GM18870 (cell line): ENCODE data around the gene PPP1R3D.
"Not testable (repeated sequence)": the region's sequence is repeated elsewhere in the genome, so short reads cannot be mapped to it uniquely, and the experiment has no call there.

Source experiments
- ATAC-seq: cut with Tn5 transposase; IDR thresholded peaks from one replicate; pipeline ENCODE4 v1.9.1; 2021; ENCODE audit warnings: moderate library complexity; ENCODE audit not compliant: unreplicated experiment

Gene PPP1R3D, protein sequence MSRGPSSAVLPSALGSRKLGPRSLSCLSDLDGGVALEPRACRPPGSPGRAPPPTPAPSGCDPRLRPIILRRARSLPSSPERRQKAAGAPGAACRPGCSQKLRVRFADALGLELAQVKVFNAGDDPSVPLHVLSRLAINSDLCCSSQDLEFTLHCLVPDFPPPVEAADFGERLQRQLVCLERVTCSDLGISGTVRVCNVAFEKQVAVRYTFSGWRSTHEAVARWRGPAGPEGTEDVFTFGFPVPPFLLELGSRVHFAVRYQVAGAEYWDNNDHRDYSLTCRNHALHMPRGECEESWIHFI

DNA sequence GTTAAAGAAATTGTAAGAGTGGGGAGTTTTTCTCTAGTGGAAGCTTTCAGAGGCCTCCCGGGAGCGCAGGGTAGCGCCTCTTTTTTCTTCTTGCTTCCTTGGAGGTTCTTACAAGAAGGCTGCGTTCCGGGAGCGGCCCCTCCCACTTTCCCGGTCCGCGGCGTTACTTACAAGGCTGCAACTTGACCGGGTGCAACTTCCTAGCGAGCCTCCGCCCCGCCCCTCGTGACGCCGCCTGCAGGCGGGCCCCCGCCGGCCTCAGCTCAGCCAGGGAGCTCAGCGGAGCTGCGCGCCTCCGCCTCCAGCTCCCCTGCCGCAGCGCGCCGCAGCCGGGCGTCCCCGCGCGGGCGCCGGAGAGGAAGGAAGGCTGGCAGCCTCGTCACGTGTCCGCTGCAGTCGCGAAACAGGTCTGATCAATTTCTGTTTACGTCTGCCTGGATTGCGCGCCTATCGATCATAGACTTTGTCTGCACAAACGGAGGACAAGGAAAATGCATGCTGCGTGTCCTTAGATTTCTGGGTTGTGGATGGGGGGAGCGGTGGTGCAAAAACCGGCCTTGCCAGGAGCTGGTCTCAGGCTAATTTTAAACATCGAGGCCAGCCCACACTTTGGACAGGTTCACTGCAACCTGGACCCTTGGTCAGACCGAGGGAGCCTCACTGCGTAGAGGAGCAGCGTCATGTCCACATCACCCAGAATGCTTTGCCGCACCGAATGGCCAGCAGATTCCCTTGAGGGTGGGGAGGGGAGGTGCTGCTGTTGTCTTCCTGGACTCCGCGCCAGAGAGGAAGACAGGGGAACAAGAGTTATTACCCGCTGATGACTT, at the start of gene PPP1R3D, which contains the start of gene FAM217B:
PPP1R3D (minus strand) TSS at position 177 of the 827 bp plus-strand sequence. CDS start 374 bp downstream, outside the sequence.
FAM217B (plus strand) TSS at position 261 of the 827 bp plus-strand sequence. CDS start 3,555 bp downstream, outside the sequence.
- ATAC-seq = peak; percentile 84

DNA sequence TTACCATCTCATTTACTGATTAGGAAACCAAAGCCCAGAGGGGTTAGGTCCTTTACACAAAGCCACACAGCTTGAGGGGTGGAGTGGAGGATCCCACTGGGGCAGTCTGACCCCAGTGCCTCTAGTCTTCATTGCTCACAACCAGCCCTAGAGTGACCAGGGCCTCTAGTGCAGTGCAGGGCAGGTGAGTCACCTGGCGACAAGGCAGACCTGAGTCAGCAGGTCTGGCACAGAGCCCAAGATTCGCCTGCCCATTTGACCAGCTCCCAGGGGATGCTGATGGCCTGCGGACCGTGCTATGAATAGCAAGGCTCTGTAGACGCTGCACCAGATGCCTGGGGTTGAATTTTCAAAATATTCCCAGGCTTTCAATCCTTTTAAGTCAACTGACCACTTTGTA, 48.0 kb upstream of the PPP1R3D start:
- ATAC-seq = no peak

DNA sequence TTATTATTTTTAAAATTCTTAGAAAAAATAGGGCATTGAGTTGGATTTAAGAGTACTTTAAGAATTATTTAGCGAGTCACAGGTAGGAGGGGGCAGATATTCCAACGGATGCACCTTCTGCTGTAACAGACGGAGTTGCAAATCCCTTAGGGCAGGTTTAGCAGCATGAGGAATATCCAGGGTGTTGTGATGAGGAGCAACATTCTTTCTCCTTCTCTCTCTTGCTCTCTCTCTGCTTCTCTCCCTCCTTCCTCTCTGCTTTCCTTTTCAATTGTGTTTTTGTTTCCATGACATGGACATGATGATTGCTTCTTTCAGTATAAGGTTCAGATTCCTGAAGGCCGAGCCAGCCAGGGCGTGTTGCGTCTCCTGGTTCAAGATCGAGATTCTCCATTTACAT, 47.0 kb upstream of the PPP1R3D start:
- ATAC-seq = no peak

DNA sequence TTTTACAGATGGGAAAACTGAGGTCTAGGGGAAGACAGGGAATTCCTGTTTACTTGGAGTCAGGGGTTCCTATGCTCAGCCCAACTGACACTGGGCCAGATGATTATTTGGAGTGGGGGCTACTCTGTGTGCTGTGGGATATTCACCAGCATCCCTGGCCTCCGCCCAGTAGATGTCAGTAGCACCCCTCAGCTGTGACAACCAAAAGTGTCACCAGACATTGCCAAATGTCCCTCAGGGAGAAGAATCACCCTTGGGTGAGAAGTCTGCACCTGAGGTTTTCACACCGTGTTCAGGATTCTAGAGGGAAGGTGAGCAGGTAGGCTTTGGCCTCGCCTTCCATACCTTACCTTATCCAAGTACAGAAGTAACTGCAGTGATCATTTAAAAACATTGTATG, 45.8 kb upstream of the PPP1R3D start:
- no peak for ATAC-seq

DNA sequence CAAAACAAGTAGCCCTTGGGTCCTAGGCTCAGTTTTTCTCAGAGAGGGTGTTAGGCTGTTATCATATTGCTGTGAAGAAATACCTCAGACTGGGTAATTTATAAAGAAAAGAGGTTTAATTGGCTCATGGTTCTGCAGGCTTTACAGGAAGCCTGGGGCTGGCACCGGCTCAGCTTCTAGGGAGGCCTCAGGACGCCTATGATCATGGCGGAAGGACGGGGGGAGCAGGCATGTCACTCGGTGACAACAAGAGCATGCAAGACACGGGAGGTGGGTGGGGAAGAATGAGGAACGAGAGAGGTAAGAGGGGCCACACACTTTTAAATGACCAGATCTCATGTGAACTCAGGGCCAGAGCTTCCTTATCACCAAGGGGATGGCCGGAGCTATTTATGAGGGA, 45.1 kb upstream of the PPP1R3D start:
- no peak for ATAC-seq

DNA sequence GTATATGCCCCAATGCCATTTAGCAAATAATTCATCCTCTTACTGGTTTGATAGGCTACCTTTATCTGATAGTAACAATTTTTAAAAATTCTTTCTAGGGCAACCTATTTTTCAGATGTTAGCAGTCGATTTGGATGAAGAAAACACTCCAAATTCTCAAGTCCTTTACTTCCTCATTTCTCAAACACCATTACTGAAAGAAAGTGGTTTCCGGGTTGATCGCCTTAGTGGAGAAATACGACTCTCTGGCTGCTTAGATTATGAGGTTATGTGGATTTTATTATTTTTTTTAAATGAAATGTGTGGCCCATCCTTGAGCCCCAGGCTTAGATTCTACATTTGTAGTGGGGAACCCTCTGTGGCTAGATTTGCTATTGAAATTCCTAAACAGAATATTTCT, 44.4 kb upstream of the PPP1R3D start:
- ATAC-seq = no peak

DNA sequence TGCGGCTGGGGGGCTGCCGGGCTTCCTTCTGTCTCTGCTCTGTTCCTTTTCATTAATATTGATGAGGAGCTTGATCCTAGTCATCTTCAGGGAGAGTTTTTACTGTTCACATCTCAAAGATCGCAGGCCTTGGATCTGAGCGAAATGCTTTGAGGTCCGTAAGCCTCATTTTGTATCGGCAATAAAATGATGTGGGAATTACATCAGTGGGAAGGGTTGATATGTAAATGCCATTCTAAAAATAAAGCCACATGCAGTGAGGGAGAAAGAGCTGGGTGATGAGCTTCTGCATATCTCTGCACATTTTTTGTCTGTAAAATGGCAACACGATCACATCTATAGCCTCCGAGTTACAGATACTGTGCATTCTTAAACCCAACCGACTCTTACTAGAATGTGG, 43.0 kb upstream of the PPP1R3D start:
- ATAC-seq = no peak

DNA sequence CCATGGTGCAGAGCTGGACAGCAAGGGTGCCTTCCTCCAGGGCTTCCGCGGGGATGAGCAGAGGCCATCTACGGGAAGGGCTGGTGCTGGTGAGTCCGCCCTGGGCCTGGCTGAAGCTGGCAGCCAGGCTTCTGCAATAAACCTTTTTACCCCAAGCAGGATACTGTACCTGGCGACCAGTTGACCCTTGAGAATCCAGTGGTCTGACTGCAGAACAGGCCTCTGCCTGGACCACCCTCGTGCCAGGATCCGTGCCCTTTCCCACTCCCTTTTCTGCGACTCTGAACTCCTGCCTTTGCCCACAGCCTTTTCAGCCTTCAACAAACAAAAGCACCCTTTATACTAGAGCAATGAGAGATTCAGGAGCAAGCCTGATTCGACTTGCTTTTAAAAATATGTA, 37.0 kb upstream of the PPP1R3D start:
- no peak for ATAC-seq

DNA sequence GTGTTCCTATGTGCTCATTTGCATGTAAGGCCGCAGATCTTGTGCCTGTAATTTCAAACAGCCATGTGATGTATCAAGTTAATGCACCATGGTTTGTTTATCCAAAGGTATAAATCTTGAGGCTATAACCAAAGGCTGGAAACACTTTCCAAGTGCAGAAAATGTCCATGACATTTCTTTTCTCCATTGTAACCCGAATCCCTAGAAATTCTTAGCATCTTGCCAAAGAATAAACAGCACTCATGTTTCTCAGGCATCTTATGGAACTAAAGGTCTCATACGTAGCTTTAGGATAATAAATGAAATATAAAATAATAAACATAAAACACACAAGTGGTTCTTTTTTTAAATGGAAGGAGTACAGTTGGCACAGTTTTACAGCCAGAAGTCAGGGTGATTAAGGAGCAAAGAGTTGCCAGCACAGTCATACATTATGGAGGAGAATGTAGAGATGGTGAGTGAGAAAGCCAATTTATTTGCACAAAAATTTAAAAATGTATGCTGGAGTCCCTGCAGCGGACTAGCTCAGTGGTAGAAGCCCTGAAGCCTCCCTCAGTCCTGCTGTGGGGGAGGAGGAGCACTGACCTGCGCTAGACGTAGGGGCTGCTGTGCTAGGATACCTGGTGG, 36.2 kb upstream of the PPP1R3D start:
- ATAC-seq = no peak

DNA sequence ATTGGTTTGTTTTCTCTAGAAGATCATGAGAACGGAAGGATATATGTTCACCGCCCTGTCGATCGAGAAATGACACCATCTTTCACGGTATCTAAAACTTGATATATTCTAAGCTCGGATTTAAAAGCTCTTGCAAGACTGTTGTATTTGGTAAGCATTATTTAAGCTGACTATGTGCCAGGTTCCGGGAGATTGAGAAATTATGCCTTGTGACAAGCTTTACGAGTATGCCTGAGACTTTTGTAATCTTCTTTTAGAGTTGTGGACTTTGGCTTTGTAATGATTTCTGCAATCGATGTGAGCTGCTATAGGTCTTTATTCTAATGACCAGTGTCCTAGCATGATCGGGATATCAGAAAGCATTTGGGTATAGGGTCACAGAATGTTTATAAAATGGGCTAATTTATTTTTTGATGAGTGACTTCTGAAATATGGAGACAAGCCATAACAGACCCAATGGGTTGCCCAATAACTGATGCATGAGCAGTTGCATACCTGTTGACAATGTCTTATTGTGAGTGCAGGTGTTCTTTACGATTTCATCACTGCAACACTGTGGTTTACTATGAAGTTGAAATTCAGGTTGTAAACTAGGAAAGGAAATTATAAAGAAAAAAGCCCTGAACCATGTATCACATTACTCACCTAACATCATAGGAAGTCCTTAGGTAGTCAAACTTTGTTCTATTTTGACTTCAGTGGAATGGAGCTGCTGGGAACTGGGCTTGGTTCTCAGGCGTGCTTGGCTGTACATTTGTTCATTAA, 32.1 kb upstream of the PPP1R3D start:
- ATAC-seq = no peak

DNA sequence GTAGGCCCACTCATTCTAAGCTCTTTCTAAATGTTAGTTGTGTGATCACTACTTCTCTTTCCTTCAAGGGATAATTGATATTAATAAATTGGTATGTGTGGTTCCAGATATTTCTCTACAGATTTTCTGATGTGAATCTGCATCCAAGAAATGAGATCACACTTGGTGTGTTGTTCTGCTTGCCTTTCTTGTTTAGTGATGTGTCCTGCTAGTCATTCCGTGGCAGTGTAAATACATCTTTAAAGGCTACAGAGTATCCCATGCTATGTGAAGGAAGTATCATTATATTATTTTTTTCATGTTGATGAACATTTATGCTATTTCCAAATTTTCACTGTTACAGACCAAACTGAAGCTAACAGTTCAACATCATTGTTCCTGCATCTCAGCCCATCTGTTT, 31.3 kb upstream of the PPP1R3D start:
- no peak for ATAC-seq

DNA sequence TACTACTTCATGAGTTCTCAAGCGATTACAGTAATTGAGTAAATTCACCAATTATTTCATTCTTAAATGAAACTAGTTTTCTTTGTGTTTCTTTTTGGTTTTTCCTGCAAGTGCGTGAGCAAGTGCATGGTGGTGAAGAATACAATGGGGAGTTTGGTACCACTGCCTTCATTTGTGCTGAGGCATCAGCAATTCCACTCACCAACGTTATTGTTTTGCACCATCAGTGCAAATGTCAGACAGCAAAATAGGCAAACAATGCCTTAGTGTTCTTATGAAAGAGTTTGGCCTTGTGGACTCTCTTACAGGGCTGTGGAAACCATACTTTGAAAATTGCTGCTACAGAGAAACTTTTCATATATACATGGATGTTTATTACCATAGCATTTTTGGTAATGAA, 26.3 kb upstream of the PPP1R3D start:
- ATAC-seq = no peak

DNA sequence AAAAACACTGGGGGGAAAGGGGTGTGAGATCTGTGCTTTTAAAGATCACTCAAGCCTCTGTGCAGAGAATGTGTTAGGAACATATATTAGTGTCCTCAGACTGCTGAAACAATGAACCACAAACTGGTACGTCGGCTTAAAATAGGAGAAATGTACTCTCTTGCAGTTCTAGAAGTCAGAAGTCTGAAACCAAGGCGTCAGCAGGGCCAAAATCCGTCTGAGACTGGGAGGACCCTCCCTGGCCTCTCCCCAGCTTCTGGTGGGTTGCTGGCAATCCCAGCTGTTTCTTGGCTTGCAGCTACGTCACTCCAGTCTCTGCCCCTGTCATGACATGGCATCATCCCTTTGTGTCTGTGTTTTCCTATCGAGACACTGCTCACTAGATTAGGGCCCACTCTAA, 22.1 kb upstream of the PPP1R3D start:
- ATAC-seq = no peak

DNA sequence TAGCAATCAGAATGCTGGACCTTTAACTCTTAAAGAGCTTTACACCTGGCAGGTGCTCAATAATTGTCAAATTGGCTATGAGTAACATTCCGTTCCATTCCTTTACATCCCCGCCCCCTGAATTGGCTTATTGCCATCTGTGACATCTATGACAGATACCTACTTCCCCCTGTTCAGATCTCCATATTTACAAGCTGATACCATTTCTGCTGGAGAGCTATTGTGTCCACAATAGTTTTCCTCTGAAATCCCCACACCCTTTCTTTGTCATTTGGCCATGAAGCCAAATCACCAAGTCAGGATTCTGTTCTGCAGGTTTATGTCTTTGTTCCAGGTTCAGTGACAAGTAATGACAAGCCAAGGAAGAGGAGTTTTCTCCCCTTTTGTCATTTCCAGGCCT, 21.3 kb upstream of the PPP1R3D start:
- ATAC-seq = no peak

DNA sequence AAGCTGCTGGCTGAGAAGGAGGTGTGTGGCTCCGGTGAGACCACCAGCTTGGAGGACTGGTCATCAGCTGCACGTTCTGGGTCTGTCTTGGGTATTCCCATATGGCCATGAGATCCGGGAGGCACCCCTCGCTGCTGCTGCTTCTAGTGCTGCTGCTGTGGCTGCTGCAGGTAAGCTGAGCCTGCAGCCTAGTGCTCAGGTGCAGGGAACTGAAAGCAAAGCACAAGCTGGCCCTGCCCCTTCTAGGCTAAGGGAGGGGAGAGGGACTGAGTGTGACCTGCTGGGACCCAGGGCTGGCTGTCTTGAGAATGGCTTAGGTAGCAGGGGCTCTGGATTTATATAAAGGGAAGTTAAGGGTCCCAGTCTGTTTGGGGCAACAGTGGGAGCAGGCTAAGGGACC, 18.5 kb upstream of the PPP1R3D start:
- no peak for ATAC-seq

DNA sequence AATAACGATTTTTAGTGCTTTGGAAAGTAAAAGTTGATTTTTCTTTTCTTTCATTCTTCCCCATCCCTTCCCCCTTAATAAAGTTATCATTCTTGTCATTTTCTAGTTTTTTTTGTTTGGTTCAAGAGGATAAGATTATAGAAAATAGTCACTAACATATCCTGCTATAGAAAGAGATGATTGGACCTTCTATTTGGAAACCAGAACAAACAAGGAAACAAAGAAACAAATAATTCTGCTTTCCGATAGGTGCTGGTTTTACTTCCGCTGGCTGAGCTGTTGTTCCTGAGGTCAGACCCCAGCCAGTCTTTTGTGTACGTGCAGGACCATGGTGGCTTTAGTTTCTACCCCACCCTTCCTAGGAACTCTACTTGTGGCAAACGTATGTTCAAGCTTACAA, 18.0 kb upstream of the PPP1R3D start, which contains the start of gene CDH26:
CDH26 (plus strand) TSS at position 301 of the 400 bp plus-strand sequence. CDS start 304 bp downstream, outside the sequence.
- ATAC-seq = no peak

DNA sequence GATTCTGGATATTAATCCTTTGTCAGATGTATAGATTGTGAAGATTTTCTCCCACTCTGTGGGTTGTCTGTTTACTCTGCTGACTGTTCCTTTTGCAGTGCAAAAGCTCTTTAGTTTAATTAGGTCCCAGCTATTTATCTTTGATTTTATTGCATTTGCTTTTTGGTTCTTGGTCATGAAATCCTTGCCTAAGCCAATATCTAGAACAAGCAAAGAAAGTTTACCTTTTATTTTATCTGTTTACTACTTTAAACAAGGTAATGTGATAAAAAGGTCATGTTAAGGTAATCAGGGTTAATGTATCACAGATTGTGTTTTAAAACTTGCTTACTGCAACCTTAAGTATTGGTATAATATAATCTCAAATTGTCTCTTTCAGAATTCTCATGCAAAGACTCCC, 17.5 kb upstream of the PPP1R3D start:
- ATAC-seq = not testable (repeated sequence)

DNA sequence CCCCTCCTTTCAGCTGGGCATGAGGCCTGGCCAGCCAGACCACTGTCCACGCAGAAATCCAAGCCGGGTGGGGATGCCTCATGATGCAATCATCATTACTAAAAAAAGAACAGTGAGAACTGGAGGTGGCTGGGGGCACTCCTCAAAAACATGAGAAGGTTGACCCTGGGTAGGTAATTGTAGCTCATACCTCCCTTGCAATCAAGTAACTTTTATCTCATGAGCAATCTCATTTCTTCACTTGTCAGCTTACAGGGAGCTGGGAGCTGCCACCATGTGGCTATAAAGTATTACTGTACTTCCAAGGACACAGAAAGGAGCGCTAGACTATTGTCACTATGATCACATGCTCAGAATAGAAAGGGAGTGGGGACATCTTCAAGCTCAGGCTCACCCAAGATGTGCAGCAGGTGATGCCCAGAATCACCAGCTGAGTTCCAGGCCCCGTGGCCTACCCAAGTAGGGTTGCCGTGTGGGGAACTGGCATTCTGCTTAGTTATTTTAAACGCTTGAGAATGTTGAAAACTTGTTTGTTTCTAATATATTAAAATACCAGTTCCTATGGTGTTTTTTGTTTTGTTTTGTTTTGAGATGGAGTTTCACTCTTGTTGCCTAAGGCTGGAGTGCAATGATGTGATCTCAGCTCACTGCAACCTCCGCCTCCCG, 15.2 kb upstream of the PPP1R3D start:
- no peak for ATAC-seq

DNA sequence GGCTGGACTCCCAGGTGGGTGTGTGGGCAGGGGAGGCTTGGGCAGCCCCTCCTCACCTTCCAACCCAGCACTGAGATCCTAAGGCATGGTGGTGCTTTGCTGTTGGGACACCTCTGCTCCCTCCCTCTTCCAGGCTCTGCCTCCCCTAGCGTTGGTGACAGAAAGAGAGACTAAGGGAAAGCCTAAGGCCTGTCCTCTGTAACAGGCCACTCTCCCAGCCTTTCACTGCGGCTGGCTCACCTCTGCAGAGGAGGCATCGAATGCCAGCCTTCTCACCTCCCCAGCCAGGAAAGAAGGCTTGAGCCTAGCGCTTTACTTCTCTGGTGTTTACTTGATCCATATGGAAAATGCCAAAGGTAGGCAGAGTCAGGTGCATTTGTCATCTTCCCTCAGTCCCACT, 14.6 kb upstream of the PPP1R3D start:
- no peak for ATAC-seq

DNA sequence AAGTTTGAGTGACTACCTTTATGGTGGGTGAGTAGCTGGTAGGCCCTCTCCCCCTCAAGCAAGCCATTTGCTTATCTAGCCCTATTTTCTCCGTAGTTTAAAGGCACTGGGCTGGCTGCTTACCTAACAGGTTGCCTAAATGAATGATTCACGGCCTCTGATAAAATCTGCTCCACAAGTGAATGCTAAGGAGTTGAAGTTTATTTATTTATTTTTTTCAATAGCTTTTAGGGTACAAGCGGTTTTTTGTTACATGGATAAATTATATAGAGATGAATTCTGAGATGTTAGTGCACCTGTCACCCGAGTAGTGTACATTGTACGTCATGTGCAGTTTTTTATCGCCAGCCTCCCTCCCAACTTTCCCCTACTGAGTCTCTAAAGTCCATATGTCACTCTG, 9.8 kb upstream of the PPP1R3D start:
- ATAC-seq = no peak
